ENCODE data around the gene PPP1CA.

DNA sequence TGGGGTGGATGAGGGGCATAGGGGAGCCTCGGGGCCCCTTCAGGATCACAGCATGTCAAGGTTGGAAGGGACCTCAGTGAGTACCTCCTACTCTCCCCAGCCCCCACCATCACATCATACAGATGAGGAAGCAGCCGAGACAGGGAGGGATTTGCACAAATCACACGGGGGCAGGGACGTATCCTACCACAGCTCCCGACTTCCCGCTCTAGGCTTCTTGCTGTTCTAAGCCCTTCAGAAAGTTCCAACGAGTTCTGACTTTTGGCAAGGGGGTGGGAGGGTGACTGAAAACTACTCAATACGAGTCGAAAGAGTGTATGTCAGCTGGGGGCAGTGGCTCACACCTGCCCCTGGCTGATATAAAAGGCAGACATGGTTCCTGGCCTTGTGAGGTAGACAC, 14.6 kb downstream of the PPP1CA start:
- TF ChIP-seq, protein P1, sequence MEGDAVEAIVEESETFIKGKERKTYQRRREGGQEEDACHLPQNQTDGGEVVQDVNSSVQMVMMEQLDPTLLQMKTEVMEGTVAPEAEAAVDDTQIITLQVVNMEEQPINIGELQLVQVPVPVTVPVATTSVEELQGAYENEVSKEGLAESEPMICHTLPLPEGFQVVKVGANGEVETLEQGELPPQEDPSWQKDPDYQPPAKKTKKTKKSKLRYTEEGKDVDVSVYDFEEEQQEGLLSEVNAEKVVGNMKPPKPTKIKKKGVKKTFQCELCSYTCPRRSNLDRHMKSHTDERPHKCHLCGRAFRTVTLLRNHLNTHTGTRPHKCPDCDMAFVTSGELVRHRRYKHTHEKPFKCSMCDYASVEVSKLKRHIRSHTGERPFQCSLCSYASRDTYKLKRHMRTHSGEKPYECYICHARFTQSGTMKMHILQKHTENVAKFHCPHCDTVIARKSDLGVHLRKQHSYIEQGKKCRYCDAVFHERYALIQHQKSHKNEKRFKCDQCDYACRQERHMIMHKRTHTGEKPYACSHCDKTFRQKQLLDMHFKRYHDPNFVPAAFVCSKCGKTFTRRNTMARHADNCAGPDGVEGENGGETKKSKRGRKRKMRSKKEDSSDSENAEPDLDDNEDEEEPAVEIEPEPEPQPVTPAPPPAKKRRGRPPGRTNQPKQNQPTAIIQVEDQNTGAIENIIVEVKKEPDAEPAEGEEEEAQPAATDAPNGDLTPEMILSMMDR (IDR thresholded peaks at IDR 0.05): no peak
- TF ChIP-seq POLR2A (IDR thresholded peaks at IDR 0.05): no peak
- TF ChIP-seq POLR2AphosphoS5 (IDR thresholded peaks at IDR 0.05): no peak
- no peak for TF ChIP-seq EP300 (IDR thresholded peaks at IDR 0.05)

Measured in sigmoid colon (tissue), 4 donors.